IMR-90 (cell line): ENCODE data around the gene CAV2. TPM values are rescaled to one million over a fixed set of nuclear protein-coding genes. Genes with fewer than 3 reads are reported as not detected.
A peak's percentile ranks its signal among the peaks of the same experiment; 100 is the strongest.

Source experiments
- ATAC-seq: fragments of 200-7000 bp; cut with Tn5 transposase; 2 replicates; pipeline ENCODE4 v1.9.1; 2020; ENCODE audit warnings: low read depth, mild to moderate bottlenecking, moderate library complexity
- BruUV-seq: library from RNA; stranded (reverse); fragments of 400-500 nt; replicated peaks from 2 replicates; lab custom pipeline; 2021; lab: Mats Ljungman, UMichigan
- CTCF ChIA-PET: fragments of 300-600 bp; formaldehyde crosslinking; extraction: SDS; loops from one replicate; lab custom pipeline; 2021; ENCODE audit warnings: antibody characterized with exemption; lab: Yijun Ruan, JAX
- POLR2A ChIA-PET: fragments of 300-600 bp; sonication (Branson Sonifier 250); formaldehyde crosslinking; loops from one replicate; lab custom pipeline; 2022; ENCODE audit warnings: antibody characterized with exemption; ENCODE audit not compliant: unreplicated experiment; lab: Charles Lee
- DNase-seq: peaks from one replicate; pipeline ENCODE4 v3.0.0; 2013
- H2AFZ ChIP-seq: replicated peaks from 2 replicates; pipeline ENCODE3; 2013; ENCODE audit warnings: low read length, mild to moderate bottlenecking; ENCODE audit not compliant: poor library complexity
- H2AK5ac ChIP-seq: 2 replicates; pipeline ENCODE4 v1.6.1; 2013; ENCODE audit warnings: low read depth, low read length, inconsistent platforms
- H2AK9ac ChIP-seq: replicated peaks from 2 replicates; pipeline ENCODE3; 2013; ENCODE audit warnings: mild to moderate bottlenecking, low read depth, low read length, moderate library complexity; ENCODE audit not compliant: poor library complexity
- H2BK120ac ChIP-seq: 2 replicates; pipeline ENCODE4 v1.6.1; 2013; ENCODE audit warnings: low read depth, low read length, inconsistent platforms
- H2BK15ac ChIP-seq: 3 replicates; pipeline ENCODE4 v1.6.1; 2013; ENCODE audit warnings: low read depth, low read length, inconsistent platforms
- H2BK20ac ChIP-seq: 2 replicates; pipeline ENCODE4 v1.6.1; 2013; ENCODE audit warnings: low read depth, mild to moderate bottlenecking, inconsistent platforms, low read length, moderate library complexity
- H2BK5ac ChIP-seq: 2 replicates; pipeline ENCODE4 v1.6.1; 2013; ENCODE audit warnings: mild to moderate bottlenecking, low read depth, low read length, inconsistent platforms; ENCODE audit not compliant: poor library complexity, severe bottlenecking
- H3K14ac ChIP-seq: replicated peaks from 2 replicates; pipeline ENCODE4 v1.6.1; 2013; ENCODE audit warnings: low read depth, low read length, inconsistent platforms
- H3K18ac ChIP-seq: 2 replicates; pipeline ENCODE4 v1.6.1; 2013; ENCODE audit warnings: low read depth, low read length, control low read depth
- H3K23ac ChIP-seq: 2 replicates; pipeline ENCODE4 v1.6.1; 2013; ENCODE audit warnings: low read depth, low read length, inconsistent platforms
- H3K27ac ChIP-seq: 2 replicates; pipeline ENCODE4 v1.5.1; 2013; ENCODE audit warnings: mild to moderate bottlenecking, control low read depth, low read length; ENCODE audit not compliant: insufficient read depth
- H3K27me3 ChIP-seq: 2 replicates; pipeline ENCODE4 v1.6.1; 2013; ENCODE audit warnings: low read length; ENCODE audit not compliant: control insufficient read depth, insufficient read depth
- H3K36me3 ChIP-seq: 2 replicates; pipeline ENCODE4 v1.6.1; 2013; ENCODE audit warnings: low read length, mixed read lengths; ENCODE audit not compliant: control insufficient read depth, insufficient read depth
- H3K4ac ChIP-seq: 2 replicates; pipeline ENCODE4 v1.6.1; 2013; ENCODE audit warnings: low read depth, low read length, inconsistent platforms
- H3K4me1 ChIP-seq: 2 replicates; pipeline ENCODE4 v1.6.1; 2013; ENCODE audit warnings: low read length, mixed read lengths; ENCODE audit not compliant: control insufficient read depth, insufficient read depth
- H3K4me2 ChIP-seq: 2 replicates; pipeline ENCODE4 v1.6.1; 2013; ENCODE audit warnings: low read depth, mild to moderate bottlenecking, control low read depth, low read length, moderate library complexity
- H3K4me3 ChIP-seq: 2 replicates; pipeline ENCODE4 v1.5.1; 2013; ENCODE audit warnings: low read depth, mild to moderate bottlenecking, control low read depth, low read length, moderate library complexity; ENCODE audit not compliant: insufficient read depth
- H3K56ac ChIP-seq: 2 replicates; pipeline ENCODE4 v1.6.1; 2013; ENCODE audit warnings: low read length, inconsistent platforms; ENCODE audit not compliant: insufficient read depth; ENCODE audit errors: extremely low read depth
- H3K79me1 ChIP-seq, 2 experiments: 2 replicates each; pipeline ENCODE4 v1.6.1; 2013; ENCODE audit warnings: low read length in 2 of 2, inconsistent platforms in 1 of 2, low read depth in 1 of 2
- H3K9ac ChIP-seq: 2 replicates; pipeline ENCODE4 v1.6.1; 2013; ENCODE audit warnings: low read depth, low read length, control low read depth
- H3K9me1 ChIP-seq: 2 replicates; pipeline ENCODE4 v1.6.1; 2013; ENCODE audit warnings: low read length, inconsistent platforms; ENCODE audit not compliant: insufficient read depth
- H3K9me3 ChIP-seq: 2 replicates; pipeline ENCODE4 v1.6.1; 2013; ENCODE audit warnings: low read length; ENCODE audit not compliant: control insufficient read depth, insufficient read depth
- H4K20me1 ChIP-seq: 2 replicates; pipeline ENCODE4 v1.6.1; 2013; ENCODE audit warnings: low read length, inconsistent platforms; ENCODE audit not compliant: insufficient read depth
- H4K5ac ChIP-seq: 2 replicates; pipeline ENCODE4 v1.6.1; 2013; ENCODE audit warnings: mild to moderate bottlenecking, low read depth, low read length, control low read depth
- H4K8ac ChIP-seq, 2 experiments: 2 replicates each; pipeline ENCODE4 v1.6.1; 2013; ENCODE audit warnings: low read depth in 2 of 2, low read length in 2 of 2, control low read depth in 1 of 2, inconsistent platforms in 1 of 2
- H4K91ac ChIP-seq: 2 replicates; pipeline ENCODE4 v1.6.1; 2013; ENCODE audit warnings: low read depth, low read length, inconsistent platforms; ENCODE audit not compliant: insufficient read depth
- ELK1 ChIP-seq: fragments of 150-350 bp; IDR thresholded peaks from 2 replicates; pipeline ENCODE4 v1.6.1; 2016; ENCODE audit warnings: low read depth, mild to moderate bottlenecking, low read length, moderate library complexity, borderline replicate concordance
- FOS ChIP-seq: fragments of 150-350 bp; IDR thresholded peaks from 2 replicates; pipeline ENCODE4 v1.6.1; 2016; ENCODE audit warnings: low read depth, low read length
- NFE2L2 ChIP-seq: fragments of 150-350 bp; IDR thresholded peaks from 2 replicates; pipeline ENCODE4 v1.6.1; 2016; ENCODE audit warnings: low read depth, mild to moderate bottlenecking, low read length
- SMC3 ChIP-seq: fragments of 150-350 bp; IDR thresholded peaks from 2 replicates; pipeline ENCODE4 v1.6.1; 2016; ENCODE audit warnings: low read depth, mild to moderate bottlenecking, antibody characterized with exemption, low read length, moderate library complexity
- WGBS, 2 experiments: methylation state at CpG; one replicate each; pipeline versions ENCODE4 v1.1.5 to v1.1.7; 2013; ENCODE audit warnings: missing lambda C conversion rate in 2 of 2; ENCODE audit not compliant: insufficient read length in 1 of 2; ENCODE audit errors: extremely low coverage in 2 of 2; 5-methylcytosine and 5-hydroxymethylcytosine counted together
- dilution Hi-C: fragments of 300-500 bp; cut with HindIII; formaldehyde crosslinking; loops from one replicate; pipeline ENCODE4 v1.14.3; 2018; ENCODE audit warnings: low sequenced_read_pairs; ENCODE audit not compliant: unreplicated experiment
- in situ Hi-C: fragments of 300-500 bp; cut with MboI; formaldehyde crosslinking; loops from 3 replicates; pipeline ENCODE4 v1.14.3; 2019; ENCODE audit warnings: low sequenced_read_pairs, inconsistent platforms, mixed read lengths
- intact Hi-C: fragments of 100-400 bp; cut with micrococcal nuclease; formaldehyde crosslinking; loops from 2 replicates; pipeline ENCODE4 v1.10.0; 2022
- polyA plus RNA-seq, 3 experiments: library from polyadenylated mRNA; depleted of rRNA; stranded (reverse); fragments of >200 nt; gene quantifications; 2 replicates each; pipeline ENCODE4 v1.2.3, GENCODE V29; 2012; ENCODE audit warnings: low replicate concordance in 1 of 3
- total RNA-seq: library from RNA; depleted of rRNA; stranded (reverse); fragments of >200 nt; gene quantifications from 2 replicates; pipeline ENCODE4 v1.2.3, GENCODE V29; 2012

CAV2 gene
- total and polyA plus RNA-seq, 2 of the 4 experiments (the other 2 are of a cell fraction): 199 to 265 TPM

GRCh38 chr7:116542618-116543017, 43.1 kb downstream of the CAV2 start:
- ATAC-seq (peak; percentile 40), DNase-seq (peak; percentile 94)
- TF ChIP-seq NFE2L2 (peak; percentile 14; the same call in 1 of the 2 replicates), SMC3 (no peak), FOS (0 out of 2 replicates have a peak, but pooled peaks have one; percentile 2), ELK1 (no peak)
- Histone ChIP-seq H3K9me1 (peaks cover 27% of the 10 kb centered on the region), H4K8ac (peak overlapping the region in 1 of 2 experiments; percentile 59; a peak in 2 of 4 replicates), H4K20me1 (peaks cover 32% of the 10 kb centered on the region; the same call in 1 of the 2 replicates), H3K4ac (peak overlapping the region; percentile 83), H3K9me3 (no peaks in the 10 kb centered on the region), H3K23ac (peak overlapping the region; percentile 89), H3K27ac (peak overlapping the region; percentile 28; the same call in 1 of the 2 replicates), H4K5ac (peak overlapping the region; percentile 68; the same call in 1 of the 2 replicates), H2AK9ac (no peak overlapping the region), H3K4me2 (peak overlapping the region; percentile 52; the same call in 1 of the 2 replicates), H2BK20ac (no peak overlapping the region), H3K4me3 (no peak overlapping the region), H3K36me3 (peaks cover 28% of the 10 kb centered on the region), H3K79me1 (peaks cover 21 to 80% of the 10 kb centered on the region in 2 experiments), H3K27me3 (no peaks in the 10 kb centered on the region), H3K14ac (peak overlapping the region; percentile 78), H2BK15ac (peak overlapping the region; percentile 77; the same call in 2 of the 3 replicates), H2BK5ac (peak overlapping the region; percentile 95), H2BK120ac (peak overlapping the region; percentile 75; the same call in 1 of the 2 replicates), H2AK5ac (peak overlapping the region; percentile 20; the same call in 1 of the 2 replicates), H3K9ac (no peak overlapping the region; the same call in 1 of the 2 replicates), H2AFZ (no peak overlapping the region), H3K18ac (peak overlapping the region; percentile 94), H4K91ac (peak overlapping the region; percentile 72), H3K56ac (peak overlapping the region; percentile 43; the same call in 1 of the 2 replicates), H3K4me1 (peaks cover 38% of the 10 kb centered on the region)
- intact Hi-C loops: loop anchor here (5.0 kb wide), 1 partner anchor 45 kb away; no protein-coding TSS in a partner anchor
- WGBS, 2 experiments: no CpG with 5 or more reads among the region's 2 CpGs
- dilution Hi-C loops: no loop called here
- no TSS peak for BruUV-seq
- ChIA-PET CTCF (interaction anchor here (0.5 kb wide), 1 partner anchor 284 kb away, joined by 3 read pairs; no protein-coding TSS in a partner anchor), POLR2A (no interaction called here)
- in situ Hi-C loops: no loop called here
